ENCODE data around the gene MRPL3. TPM values are rescaled to one million over a fixed set of nuclear protein-coding genes. Genes with fewer than 3 reads are reported as not detected.

The MRPL3 gene
- total RNA-seq, 4 donors from 2014 or later: 50.7 to 73.4 (median 57.4) TPM

DNA sequence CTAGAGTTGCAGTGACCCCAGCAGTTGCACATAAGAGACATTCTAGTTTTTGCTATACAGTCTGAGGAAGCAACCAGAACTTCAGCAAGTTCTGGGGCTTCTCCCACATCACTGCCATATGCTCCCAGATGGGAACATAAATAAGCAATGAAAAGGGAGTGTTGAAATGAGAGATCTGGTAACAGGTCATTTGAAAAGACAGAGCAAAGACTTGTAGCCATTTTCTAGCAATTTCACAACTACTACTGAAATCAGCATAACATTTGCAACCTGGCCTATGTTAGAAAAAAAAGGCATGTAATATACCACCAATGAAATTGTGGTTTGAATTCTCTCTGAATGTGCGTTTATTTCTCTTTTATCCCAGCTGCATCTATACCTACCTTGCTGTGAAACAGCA lies 63.7 kb downstream of the MRPL3 start:
- Histone ChIP-seq H3K36me3 (no peaks in the 10 kb centered on the region), H3K9me3 (no peaks in the 10 kb centered on the region), H3K27me3 (no peaks in the 10 kb centered on the region), H3K4me3 (no peak overlapping the region), H3K4me1 (no peaks in the 10 kb centered on the region), H3K27ac (replicated peaks in 1 of 4) (no peak overlapping the region)
- 75% methylated on average over 1 of the region's 1 CpG for WGBS
- DNase-seq (ENCODE audit: extremely low spot score): no peak
- no peak for TF ChIP-seq EP300 (IDR thresholded peaks at IDR 0.05)
- no peak for TF ChIP-seq POLR2AphosphoS5 (IDR thresholded peaks at IDR 0.05)
- no peak for TF ChIP-seq POLR2A (IDR thresholded peaks at IDR 0.05; ENCODE audit: low read depth)
- no peak for TF ChIP-seq CTCF (IDR thresholded peaks at IDR 0.05)
- intact Hi-C loops (cut with DNase I): no loop called here

DNA sequence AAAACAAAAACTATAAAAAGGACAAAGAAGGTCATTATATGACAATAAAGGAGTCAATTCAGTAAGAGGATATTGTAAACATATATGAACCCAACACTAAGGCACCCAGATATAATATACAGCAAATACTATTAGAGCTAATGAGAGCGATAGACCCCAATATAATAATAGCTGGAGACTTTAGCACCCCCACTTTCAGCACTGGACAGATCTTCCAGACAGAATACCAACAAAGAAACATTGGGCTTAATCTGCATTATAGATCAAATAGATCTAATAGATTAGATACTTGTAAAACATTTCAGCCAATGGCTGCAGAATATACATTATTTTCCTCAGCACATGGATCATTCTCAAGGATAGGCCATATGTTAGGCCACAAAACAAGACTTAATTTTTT lies 67.8 kb downstream of the MRPL3 start:
- Histone ChIP-seq H3K4me3 (no peak overlapping the region), H3K27ac (replicated peaks in 1 of 4) (no peak overlapping the region), H3K9me3 (no peaks in the 10 kb centered on the region), H3K36me3 (no peaks in the 10 kb centered on the region), H3K27me3 (no peaks in the 10 kb centered on the region), H3K4me1 (no peaks in the 10 kb centered on the region)
- no peak for DNase-seq (ENCODE audit: extremely low spot score)
- TF ChIP-seq POLR2A (IDR thresholded peaks at IDR 0.05; ENCODE audit: low read depth) (no peak), CTCF (IDR thresholded peaks at IDR 0.05) (no peak), POLR2AphosphoS5 (IDR thresholded peaks at IDR 0.05) (no peak)
- 91% methylated on average over 1 of the region's 1 CpG for WGBS
- intact Hi-C loops (cut with DNase I): no loop called here

GRCh38 chr3:131432441-131432840 lies 70.3 kb downstream of the MRPL3 start:
- Histone ChIP-seq H3K4me1 (no peaks in the 10 kb centered on the region), H3K9me3 (no peaks in the 10 kb centered on the region), H3K27ac (replicated peaks in 1 of 4) (no peak overlapping the region), H3K4me3 (no peak overlapping the region), H3K27me3 (no peaks in the 10 kb centered on the region), H3K36me3 (no peaks in the 10 kb centered on the region)
- intact Hi-C loops (cut with DNase I): no loop called here
- TF ChIP-seq POLR2AphosphoS5 (IDR thresholded peaks at IDR 0.05) (no peak), POLR2A (IDR thresholded peaks at IDR 0.05; ENCODE audit: low read depth) (no peak), CTCF (IDR thresholded peaks at IDR 0.05) (no peak)
- WGBS: 87% methylated on average over 3 of the region's 3 CpGs
- no peak for DNase-seq (ENCODE audit: extremely low spot score)

- no peak overlapping the region for H3K27ac ChIP-seq (replicated peaks in 1 of 4)
- no peaks in the 10 kb centered on the region for H3K4me1 ChIP-seq
- 86% methylated on average over 5 of the region's 5 CpGs for WGBS
- H3K9me3 ChIP-seq: no peaks in the 10 kb centered on the region
- TF ChIP-seq POLR2AphosphoS5 (IDR thresholded peaks at IDR 0.05): no peak
- TF ChIP-seq POLR2A (IDR thresholded peaks at IDR 0.05; ENCODE audit: low read depth): no peak
- no peak for TF ChIP-seq CTCF (IDR thresholded peaks at IDR 0.05)
- no peaks in the 10 kb centered on the region for H3K27me3 ChIP-seq
- intact Hi-C loops (cut with DNase I): no loop called here
- DNase-seq (ENCODE audit: extremely low spot score): no peak
- H3K36me3 ChIP-seq: no peaks in the 10 kb centered on the region
- no peak overlapping the region for H3K4me3 ChIP-seq
These were observed 71.0 kb downstream of the MRPL3 start for GRCh38 chr3:131431754-131432153.

- no peaks in the 10 kb centered on the region for H3K36me3 ChIP-seq
- no peak overlapping the region for H3K27ac ChIP-seq (replicated peaks in 1 of 4)
- no peaks in the 10 kb centered on the region for H3K4me1 ChIP-seq
- H3K9me3 ChIP-seq: no peaks in the 10 kb centered on the region
- 66% methylated on average over 2 of the region's 2 CpGs for WGBS
- intact Hi-C loops (cut with DNase I): no loop called here
- H3K27me3 ChIP-seq: no peaks in the 10 kb centered on the region
- DNase-seq (ENCODE audit: extremely low spot score): no peak
- H3K4me3 ChIP-seq: no peak overlapping the region
- no peak for TF ChIP-seq POLR2A (IDR thresholded peaks at IDR 0.05; ENCODE audit: low read depth)
- no peak for TF ChIP-seq CTCF (IDR thresholded peaks at IDR 0.05)
- TF ChIP-seq POLR2AphosphoS5 (IDR thresholded peaks at IDR 0.05): no peak
- TF ChIP-seq EP300 (IDR thresholded peaks at IDR 0.05): no peak
These were observed 75.5 kb downstream of the MRPL3 start for GRCh38 chr3:131427226-131427625.
